ENCODE results near the gene TBX6. TPM values are rescaled to one million over a fixed set of nuclear protein-coding genes. Genes with fewer than 3 reads are reported as not detected.

TBX6 gene
- total RNA-seq, 1 experiment from 2014 or later, result 1.4 TPM

DNA sequence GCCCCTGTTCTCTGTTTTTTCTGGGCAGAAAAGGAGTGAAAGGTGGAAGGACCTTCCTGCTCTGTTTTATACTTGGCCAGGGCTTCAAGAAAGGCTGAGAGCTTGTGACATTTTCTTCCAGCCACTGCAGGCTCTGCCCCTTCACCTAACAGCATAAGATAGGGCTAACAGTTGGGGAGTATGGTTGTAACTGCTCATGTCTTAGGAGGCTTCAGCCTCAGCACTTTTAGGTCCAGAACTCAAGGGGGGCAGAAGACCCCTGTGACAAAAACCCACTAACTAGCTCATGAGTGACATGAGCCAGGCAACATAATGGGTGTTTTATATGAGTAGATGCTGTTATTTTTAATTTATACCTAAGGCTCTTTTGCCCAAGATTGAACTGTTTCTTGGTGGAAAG is 21.2 kb downstream of the TBX6 start (continued):
- no peak for TF ChIP-seq YY1 (IDR thresholded peaks at IDR 0.05; ENCODE audit: extremely low read depth, insufficient replicate concordance, low read depth, low read length)

DNA sequence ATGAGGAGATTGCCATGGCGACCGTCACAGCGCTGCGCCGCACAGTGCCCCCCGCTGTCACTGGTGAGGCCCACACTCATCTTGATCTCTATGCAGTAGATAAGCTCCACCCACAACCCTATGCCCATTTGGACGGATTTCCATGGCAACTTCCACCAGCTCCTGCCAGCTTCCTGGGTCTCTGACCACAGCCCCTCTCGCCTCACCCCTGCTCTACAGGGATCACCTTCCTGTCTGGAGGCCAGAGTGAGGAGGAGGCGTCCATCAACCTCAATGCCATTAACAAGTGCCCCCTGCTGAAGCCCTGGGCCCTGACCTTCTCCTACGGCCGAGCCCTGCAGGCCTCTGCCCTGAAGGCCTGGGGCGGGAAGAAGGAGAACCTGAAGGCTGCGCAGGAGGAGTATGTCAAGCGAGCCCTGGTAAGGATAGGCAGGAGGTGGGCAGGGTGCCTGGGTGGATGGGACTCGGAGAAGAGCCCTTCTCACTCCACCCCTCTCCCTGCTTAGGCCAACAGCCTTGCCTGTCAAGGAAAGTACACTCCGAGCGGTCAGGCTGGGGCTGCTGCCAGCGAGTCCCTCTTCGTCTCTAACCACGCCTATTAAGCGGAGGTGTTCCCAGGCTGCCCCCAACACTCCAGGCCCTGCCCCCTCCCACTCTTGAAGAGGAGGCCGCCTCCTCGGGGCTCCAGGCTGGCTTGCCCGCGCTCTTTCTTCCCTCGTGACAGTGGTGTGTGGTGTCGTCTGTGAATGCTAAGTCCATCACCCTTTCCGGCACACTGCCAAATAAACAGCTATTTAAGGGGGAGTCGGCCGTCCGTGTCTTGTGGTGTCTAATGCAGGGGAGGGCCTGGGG is 21.9 kb downstream of the TBX6 start:
- no peak overlapping the region for H3K4me3 ChIP-seq (replicated peaks in 1 of 2; ENCODE audit: low read depth in 1 of 2, low read length in 2 of 2)

More for the DNA sequence above, 21.9 kb downstream of the TBX6 start:
- H4K20me1 ChIP-seq (ENCODE audit: insufficient read depth), result peaks cover 12% of the 10 kb centered on the region; the same call in 1 of the 2 replicates
- no peaks in the 10 kb centered on the region for H3K27me3 ChIP-seq (ENCODE audit: insufficient read depth, low read length)
- ChIA-PET POLR2A (no interaction called here), RAD21 (ENCODE audit: low non-redundant PET in 1 of 2, low total read pairs in 2 of 2, uncharacterized antibody in 2 of 2, unreplicated experiment in 2 of 2) (no interaction called here), CTCF (no interaction called here)
- no peak overlapping the region for H3K4me2 ChIP-seq (ENCODE audit: low read length)
- intact Hi-C loops (cut with micrococcal nuclease), result no loop called here
- H3K79me2 ChIP-seq (ENCODE audit: insufficient read depth, low read length), result peaks cover 53% of the 10 kb centered on the region
- H3K36me3 ChIP-seq (ENCODE audit: control insufficient read depth in 1 of 2, insufficient read depth in 2 of 2, low read length in 2 of 2), result peaks cover 28 to 60% of the 10 kb centered on the region in 2 experiments
- no TSS peak for BruUV-seq (replicated peaks)
- no peak for DNase-seq (ENCODE audit: low read depth, low spot score)
- H3K9me2 ChIP-seq (ENCODE audit: insufficient read depth), result no peaks in the 10 kb centered on the region
- H3K9ac ChIP-seq (ENCODE audit: low read length), result no peak overlapping the region
- H3K4me1 ChIP-seq (ENCODE audit: control insufficient read depth in 1 of 2, insufficient read depth in 2 of 2, low read length in 2 of 2), result peaks cover 11 to 27% of the 10 kb centered on the region in 2 experiments
- H3K9me3 ChIP-seq (ENCODE audit: control insufficient read depth in 1 of 2, insufficient read depth in 1 of 2, low read depth in 1 of 2, low read length in 2 of 2), result no peaks in the 10 kb centered on the region
- H2AFZ ChIP-seq (ENCODE audit: low read depth, low read length, poor library complexity, severe bottlenecking), result no peak overlapping the region
- no peak for ATAC-seq
- TF ChIP-seq ELF1 (IDR thresholded peaks at IDR 0.05; ENCODE audit: borderline replicate concordance, low read depth) (no peak), FOSL1 (IDR thresholded peaks at IDR 0.05; ENCODE audit: low read depth) (no peak), CEBPB (IDR thresholded peaks at IDR 0.05; ENCODE audit: low read depth) (no peak), JUND (IDR thresholded peaks at IDR 0.05) (no peak), POLR2A (IDR thresholded peaks at IDR 0.05; ENCODE audit: borderline replicate concordance, extremely low read depth, insufficient read depth, insufficient read length) (no peak)
- H3K27ac ChIP-seq (ENCODE audit: low read depth, low read length), result peak overlapping the region; percentile 18; the same call in 1 of the 2 replicates

Measured in HCT116 (cell line).